Heart left ventricle (tissue), 16 donors: ENCODE measurements around the gene NDUFS5. TPM values are rescaled to one million over a fixed set of nuclear protein-coding genes. Genes with fewer than 3 reads are reported as not detected.

ENCODE experiments used
- ATAC-seq, 4 donors: fragments of 200-7000 bp; cut with Tn5 transposase; one replicate each; pipeline ENCODE4 v1.9.1; 2020 to 2022; ENCODE audit warnings: moderate library complexity in 4 of 4, mild to moderate bottlenecking in 3 of 4, moderate number of reproducible peaks in 1 of 4
- DNase-seq, 5 donors: peaks; one replicate each; pipeline ENCODE4 v3.0.0-alpha.2; 2020
- H3K27ac ChIP-seq, 12 donors: fragments of 200-600 bp; sonication (generic) in 4 of 12; one replicate each; pipeline versions ENCODE4 v1.5.0 to v1.8.0; 2016 to 2022; ENCODE audit warnings: mild to moderate bottlenecking in 2 of 12
- H3K27me3 ChIP-seq, 9 donors: fragments of 200-600 bp; sonication (generic) in 2 of 9; one replicate each; pipeline versions ENCODE4 v1.5.1 to v1.8.0; 2016 to 2022; ENCODE audit warnings: mild to moderate bottlenecking in 3 of 9
- H3K36me3 ChIP-seq, 9 donors: fragments of 200-600 bp; sonication (generic) in 2 of 9; one replicate each; pipeline versions ENCODE4 v1.5.0 to v1.8.0; 2018 to 2022; ENCODE audit warnings: mild to moderate bottlenecking in 2 of 9
- H3K4me1 ChIP-seq, 12 donors: fragments of 200-600 bp; sonication (generic) in 4 of 12; one replicate each; pipeline versions ENCODE4 v1.5.0 to v1.8.0; 2016 to 2022; ENCODE audit warnings: mild to moderate bottlenecking in 3 of 12
- H3K4me3 ChIP-seq, 12 donors: fragments of 200-600 bp; sonication (generic) in 4 of 12; one replicate each; pipeline versions ENCODE4 v1.5.0 to v1.8.0; 2017 to 2022; ENCODE audit warnings: mild to moderate bottlenecking in 9 of 12, moderate library complexity in 4 of 12
- H3K9me3 ChIP-seq, 12 donors: fragments of 200-600 bp; sonication (generic) in 4 of 12; one replicate each; pipeline versions ENCODE4 v1.5.0 to v1.8.0; 2016 to 2022; ENCODE audit warnings: mild to moderate bottlenecking in 1 of 12
- POLR2A ChIP-seq, 2 donors: fragments of 450-650 bp; IDR thresholded peaks; one replicate each; pipeline ENCODE4 v1.6.1; 2017; ENCODE audit warnings: antibody characterized with exemption in 2 of 2, mild to moderate bottlenecking in 2 of 2, moderate library complexity in 2 of 2
- WGBS, 4 donors: extraction: QIAGEN DNeasy Blood & Tissue Kit in 2 of 4; methylation state at CpG; one replicate each; pipeline versions ENCODE4 v1.1.5 to v1.1.7; 2013 to 2018; 5-methylcytosine and 5-hydroxymethylcytosine counted together
- intact Hi-C, 10 donors: fragments of 100-400 bp; cut with DNase I; formaldehyde crosslinking; loops; one replicate each; pipeline versions ENCODE4 v1.11.1 to v1.14.2; 2022
- polyA plus RNA-seq, 2 donors: library from polyadenylated mRNA; stranded (reverse); fragments of 200-250 nt; gene quantifications; one replicate each; pipeline ENCODE4 v1.2.3, GENCODE V29; 2013
- total RNA-seq, 9 donors: library from RNA; depleted of rRNA in 2 of 9; stranded (reverse); fragments of >200 nt in 2 of 9; fragmentation: NEBNext Ultra II Directional in 3 of 9; extraction: Animal tissue kit (Norgen Biotek cat#: 25700) in 3 of 9; gene quantifications; one replicate each; pipeline versions ENCODE4 v1.1.0 to v1.2.4, GENCODE V29; 2016 to 2023
- TF ChIP-seq, protein P1 (sequence below), 12 donors: fragments of 200-600 bp; sonication (generic) in 4 of 12; IDR thresholded peaks; one replicate each; pipeline versions ENCODE4 v1.5.0 to v1.8.0; 2018 to 2022; ENCODE audit warnings: antibody characterized with exemption in 12 of 12, mild to moderate bottlenecking in 5 of 12
- donor health status: ischemic (EF 13 %, LVEDD 7.1; RV severe dilation, severe dysfunction).
- donor health status: healthy with polysubstance abuse.
- donor health status: DM: no; HTN: yes; CAD: no.
- donor health status: DM: no; HTN: no; CAD: no.
- donor health status: ischemic (EF 25% LVEDD 6.9; RV normal size, moderate dysfunction).
- donor health status: ischemic (EF 25% LVEDD 5.7; RV mildly dilated, moderate dysfunction).
- donor health status: healthy.
- donor health status: DM: yes; HTN: yes; CAD: no.
- donor health status: ischemic (EF 35%, LVEDD 5.7; RV mildly dilated, moderate dysfunction).
- donor health status: nonischemic (EF 11% LVEDD 7.7; RV severe dilation, severe dysfunction).
- donor health status: DM: yes; HTN: yes; CAD: no.
- donor health status: PGD.
- donor health status: ischemic (EF 29% LVEDD 5.4; RV normal size, mild dysfunction).
- donor health status: nonischemic (EF 23%, LVEDD 6.1; RV moderate dilation, normal function).

The NDUFS5 gene
- total and polyA plus RNA-seq, 11 donors: 292 to 4,461 (median 578) TPM

DNA sequence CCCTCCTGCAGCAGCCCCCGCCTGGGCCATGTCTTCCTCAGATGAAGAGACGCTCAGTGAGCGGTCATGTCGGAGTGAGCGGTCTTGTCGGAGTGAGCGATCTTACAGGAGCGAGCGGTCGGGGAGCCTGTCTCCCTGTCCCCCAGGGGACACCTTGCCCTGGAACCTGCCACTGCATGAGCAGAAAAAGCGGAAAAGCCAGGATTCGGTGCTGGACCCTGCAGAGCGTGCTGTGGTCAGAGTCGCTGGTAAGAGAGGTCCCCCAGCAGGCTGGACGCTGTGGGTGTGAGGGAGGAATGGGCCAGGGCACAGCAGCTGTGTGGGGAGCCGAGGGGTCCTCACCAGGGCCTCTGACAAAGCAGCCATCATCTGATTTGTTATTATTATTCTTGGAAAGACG, 58.0 kb downstream of the NDUFS5 start:
- no peak overlapping the region for H3K4me3 ChIP-seq
- intact Hi-C loops: loop anchor here in 4 of 10 donors (5.0 to 10.0 kb wide), 3 partner anchors 219 to 229 kb away; partner anchors contain the start of gene RRAGC (in 3 of the 4)
- H3K36me3 ChIP-seq: no peaks in the 10 kb centered on the region
- H3K9me3 ChIP-seq: no peaks in the 10 kb centered on the region
- peaks cover 0 to 29% (median 5%) of the 10 kb centered on the region in 9 donors for H3K27me3 ChIP-seq
- ATAC-seq (no peak), DNase-seq (no peak)
- no peak overlapping the region for H3K27ac ChIP-seq
- TF ChIP-seq, protein P1, sequence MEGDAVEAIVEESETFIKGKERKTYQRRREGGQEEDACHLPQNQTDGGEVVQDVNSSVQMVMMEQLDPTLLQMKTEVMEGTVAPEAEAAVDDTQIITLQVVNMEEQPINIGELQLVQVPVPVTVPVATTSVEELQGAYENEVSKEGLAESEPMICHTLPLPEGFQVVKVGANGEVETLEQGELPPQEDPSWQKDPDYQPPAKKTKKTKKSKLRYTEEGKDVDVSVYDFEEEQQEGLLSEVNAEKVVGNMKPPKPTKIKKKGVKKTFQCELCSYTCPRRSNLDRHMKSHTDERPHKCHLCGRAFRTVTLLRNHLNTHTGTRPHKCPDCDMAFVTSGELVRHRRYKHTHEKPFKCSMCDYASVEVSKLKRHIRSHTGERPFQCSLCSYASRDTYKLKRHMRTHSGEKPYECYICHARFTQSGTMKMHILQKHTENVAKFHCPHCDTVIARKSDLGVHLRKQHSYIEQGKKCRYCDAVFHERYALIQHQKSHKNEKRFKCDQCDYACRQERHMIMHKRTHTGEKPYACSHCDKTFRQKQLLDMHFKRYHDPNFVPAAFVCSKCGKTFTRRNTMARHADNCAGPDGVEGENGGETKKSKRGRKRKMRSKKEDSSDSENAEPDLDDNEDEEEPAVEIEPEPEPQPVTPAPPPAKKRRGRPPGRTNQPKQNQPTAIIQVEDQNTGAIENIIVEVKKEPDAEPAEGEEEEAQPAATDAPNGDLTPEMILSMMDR (IDR thresholded peaks at IDR 0.05): no peak
- no peak for TF ChIP-seq POLR2A (IDR thresholded peaks at IDR 0.05)
- H3K4me1 ChIP-seq: peaks cover 0 to 32% (median 17%) of the 10 kb centered on the region in 12 donors
- WGBS, 4 donors: 93 to 96% (median 95%) methylated on average over 17 of the region's 17 CpGs

Other genes with a start within 250 kb of the NDUFS5 start
- 10 to 100 TPM; 14.4 to 32.8 (median 22.3) TPM for gene RRAGC, start 166.6 kb upstream of the NDUFS5 start, total RNA-seq
- gene RRAGC, start 166.6 kb upstream of the NDUFS5 start, polyA plus RNA-seq: 10 to 100 TPM in 1 of 2 donors, 1 to 10 TPM in 1; 8.6 to 30.4 TPM
- 10 to 100 TPM in 5 of 9 donors, 1 to 10 TPM in 4; 4.8 to 26.2 (median 11.1) TPM for gene MYCBP, start 153.0 kb upstream of the NDUFS5 start, total RNA-seq
- gene MYCBP, start 153.0 kb upstream of the NDUFS5 start, polyA plus RNA-seq: 10 to 100 TPM in 1 of 2 donors, 1 to 10 TPM in 1; 3.0 to 14.4 TPM
- not detected for gene GJA9, start 144.8 kb upstream of the NDUFS5 start, total RNA-seq
- under 1 TPM in 1 of 2 donors, not detected in 1; 0.11 TPM for gene GJA9, start 144.8 kb upstream of the NDUFS5 start, polyA plus RNA-seq
- 1 to 10 TPM in 1 of 9 donors, under 1 TPM in 4, not detected in 4; 0.19 to 2.2 (median 0.21) TPM for gene RHBDL2, start 84.5 kb upstream of the NDUFS5 start, total RNA-seq
- under 1 TPM; 0.11 to 0.12 TPM for gene RHBDL2, start 84.5 kb upstream of the NDUFS5 start, polyA plus RNA-seq
- 10 to 100 TPM; 42.5 to 68.1 (median 59.1) TPM for gene AKIRIN1, start 35.1 kb upstream of the NDUFS5 start, total RNA-seq
- 10 to 100 TPM; 15.8 to 49.0 TPM for gene AKIRIN1, start 35.1 kb upstream of the NDUFS5 start, polyA plus RNA-seq
- gene MACF1, start 178.3 kb downstream of the NDUFS5 start, total RNA-seq: 100 to 1,000 TPM; 183 to 436 (median 290) TPM
- gene MACF1, start 178.3 kb downstream of the NDUFS5 start, polyA plus RNA-seq: 100 to 1,000 TPM; 102 to 120 TPM